ENCODE data around the gene LNPEP.
"Not testable (repeated sequence)": the region's sequence is repeated elsewhere in the genome, so short reads cannot be mapped to it uniquely, and the experiment has no call there.

DNA sequence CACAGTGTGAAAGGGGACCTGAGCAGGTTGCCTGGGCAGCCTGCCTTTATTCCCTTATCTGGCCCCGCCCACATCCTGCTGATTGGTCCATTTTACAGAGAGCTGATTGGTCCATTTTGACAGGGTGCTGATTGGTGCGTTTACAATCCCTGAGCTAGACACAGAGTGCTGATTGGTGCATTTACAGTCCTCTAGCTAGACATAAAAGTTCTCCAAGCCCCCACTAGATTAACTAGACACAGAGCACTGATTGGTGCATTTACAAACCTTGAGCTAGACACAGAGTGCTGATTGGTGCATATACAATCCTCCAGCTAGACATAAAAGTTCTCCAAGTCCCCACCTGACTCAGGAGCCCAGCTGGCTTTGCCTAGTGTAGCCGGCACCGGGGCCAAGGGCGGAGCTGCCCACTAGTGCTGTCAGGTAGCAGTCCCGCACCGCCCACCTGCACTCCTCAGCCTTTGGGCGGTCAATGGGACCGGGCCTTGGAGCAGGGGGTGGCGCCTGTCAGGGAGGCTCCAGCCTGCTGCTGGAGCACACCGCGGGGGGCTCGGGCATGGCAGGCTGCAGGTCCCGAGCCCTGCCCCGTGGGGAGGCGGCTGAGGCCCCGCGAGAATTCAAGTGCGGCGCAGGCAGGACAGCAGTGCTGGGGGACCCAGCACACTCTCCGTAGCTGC is 149.0 kb downstream of the LNPEP start:
- TF ChIP-seq, protein P1, sequence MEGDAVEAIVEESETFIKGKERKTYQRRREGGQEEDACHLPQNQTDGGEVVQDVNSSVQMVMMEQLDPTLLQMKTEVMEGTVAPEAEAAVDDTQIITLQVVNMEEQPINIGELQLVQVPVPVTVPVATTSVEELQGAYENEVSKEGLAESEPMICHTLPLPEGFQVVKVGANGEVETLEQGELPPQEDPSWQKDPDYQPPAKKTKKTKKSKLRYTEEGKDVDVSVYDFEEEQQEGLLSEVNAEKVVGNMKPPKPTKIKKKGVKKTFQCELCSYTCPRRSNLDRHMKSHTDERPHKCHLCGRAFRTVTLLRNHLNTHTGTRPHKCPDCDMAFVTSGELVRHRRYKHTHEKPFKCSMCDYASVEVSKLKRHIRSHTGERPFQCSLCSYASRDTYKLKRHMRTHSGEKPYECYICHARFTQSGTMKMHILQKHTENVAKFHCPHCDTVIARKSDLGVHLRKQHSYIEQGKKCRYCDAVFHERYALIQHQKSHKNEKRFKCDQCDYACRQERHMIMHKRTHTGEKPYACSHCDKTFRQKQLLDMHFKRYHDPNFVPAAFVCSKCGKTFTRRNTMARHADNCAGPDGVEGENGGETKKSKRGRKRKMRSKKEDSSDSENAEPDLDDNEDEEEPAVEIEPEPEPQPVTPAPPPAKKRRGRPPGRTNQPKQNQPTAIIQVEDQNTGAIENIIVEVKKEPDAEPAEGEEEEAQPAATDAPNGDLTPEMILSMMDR (conservative IDR thresholded peaks at IDR 0.05) = not testable (repeated sequence)
- not testable (repeated sequence) for TF ChIP-seq EZH2 (IDR thresholded peaks at IDR 0.05; ENCODE audit: low read depth)
